ENCODE results near the gene PPFIA2.
A peak's percentile ranks its signal among the peaks of the same experiment; 100 is the strongest.

Gene PPFIA2

DNA sequence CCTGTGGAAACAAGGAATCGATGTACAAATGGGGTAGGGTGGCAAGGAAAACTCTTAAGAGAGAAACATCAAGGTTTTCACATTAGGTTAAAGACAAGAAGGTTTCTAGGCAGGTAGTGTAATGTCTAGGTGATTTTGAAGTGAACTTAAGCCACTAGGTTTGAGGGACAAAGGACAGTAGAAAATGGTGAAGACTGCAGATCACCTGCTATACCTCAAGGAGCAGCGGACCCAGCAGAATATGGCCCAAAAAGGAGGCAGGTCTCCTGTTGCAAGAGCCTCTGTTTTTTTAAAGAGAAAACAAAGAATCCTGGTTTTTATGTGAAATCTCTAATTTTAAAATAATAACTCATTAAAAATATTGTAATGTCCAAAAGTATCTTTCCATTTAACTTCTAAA, 503.2 kb downstream of the PPFIA2 start:
- no peak for DNase-seq

DNA sequence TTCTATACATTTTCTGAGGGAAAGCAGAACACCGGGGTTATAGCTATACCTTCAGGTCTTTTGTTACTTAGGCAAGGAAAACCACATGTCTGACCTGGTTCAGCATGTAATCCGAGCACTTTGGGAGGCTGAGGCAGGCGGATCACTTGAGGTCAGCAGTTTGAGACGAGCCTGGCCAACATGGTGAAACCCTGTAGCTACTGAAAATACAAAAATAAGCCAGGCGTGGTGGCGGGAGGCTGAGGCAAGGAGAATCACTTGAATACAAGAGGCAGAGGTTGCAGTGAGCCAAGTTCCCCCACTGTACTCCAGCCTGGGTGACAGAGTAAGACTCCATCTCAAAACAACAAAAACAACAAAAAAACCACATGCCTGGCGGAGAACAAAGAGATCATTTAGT, 503.7 kb downstream of the PPFIA2 start:
- no peak for DNase-seq

DNA sequence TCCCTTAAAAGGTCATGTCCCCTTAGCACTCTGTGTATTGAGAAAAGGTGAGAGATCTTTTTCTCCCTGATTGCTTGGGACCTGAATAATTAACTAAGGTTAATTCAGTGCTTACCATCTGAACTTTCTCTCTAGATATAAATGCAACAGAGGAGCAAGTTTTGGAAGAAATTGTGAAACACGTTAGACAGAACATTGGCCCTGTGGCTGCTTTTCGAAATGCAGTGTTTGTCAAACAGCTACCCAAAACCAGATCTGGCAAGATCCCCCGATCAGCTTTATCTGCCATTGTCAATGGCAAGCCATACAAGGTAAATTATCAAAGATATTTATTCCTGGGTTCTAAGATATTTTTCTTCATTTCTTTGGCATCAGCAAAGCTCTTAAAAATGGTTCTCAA, 505.8 kb downstream of the PPFIA2 start:
- DNase-seq = no peak

DNA sequence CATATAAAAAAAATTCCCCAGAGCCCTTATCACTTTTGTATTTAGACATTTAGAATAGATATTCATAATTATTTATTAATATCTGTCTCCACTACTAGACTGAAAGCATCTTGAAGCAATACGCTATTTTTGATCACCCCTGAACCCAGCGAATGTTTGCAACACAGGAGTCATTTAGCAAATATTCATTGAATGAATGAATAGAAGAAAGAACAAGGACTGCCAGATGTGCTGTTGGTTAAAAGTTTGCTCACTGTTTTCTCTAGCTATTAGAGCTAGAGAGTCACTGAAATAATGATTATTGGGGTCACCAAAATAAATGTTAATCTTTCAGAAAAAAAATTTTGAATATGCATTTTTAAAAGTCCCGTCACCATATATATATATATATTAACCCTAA, 506.9 kb downstream of the PPFIA2 start:
- no peak for DNase-seq

DNA sequence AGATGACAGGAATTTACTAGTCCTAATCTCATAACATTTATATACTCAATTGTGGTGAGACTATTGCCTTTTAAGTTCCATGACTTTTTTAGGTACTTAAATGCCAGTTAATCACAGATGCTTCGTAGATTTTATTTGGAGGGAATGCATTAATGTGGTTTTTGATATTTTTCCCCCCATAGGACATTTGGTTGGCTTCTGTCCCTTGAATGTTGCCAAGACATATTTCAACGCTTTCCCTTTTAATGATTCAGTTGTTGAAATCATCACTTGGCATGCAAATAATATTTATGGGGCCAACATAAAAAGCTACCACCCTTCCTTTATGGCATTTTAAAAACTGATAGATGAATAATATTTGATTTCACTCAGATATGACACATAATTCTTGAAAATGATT, 509.2 kb downstream of the PPFIA2 start:
- DNase-seq = peak; percentile 61 to 73

DNA sequence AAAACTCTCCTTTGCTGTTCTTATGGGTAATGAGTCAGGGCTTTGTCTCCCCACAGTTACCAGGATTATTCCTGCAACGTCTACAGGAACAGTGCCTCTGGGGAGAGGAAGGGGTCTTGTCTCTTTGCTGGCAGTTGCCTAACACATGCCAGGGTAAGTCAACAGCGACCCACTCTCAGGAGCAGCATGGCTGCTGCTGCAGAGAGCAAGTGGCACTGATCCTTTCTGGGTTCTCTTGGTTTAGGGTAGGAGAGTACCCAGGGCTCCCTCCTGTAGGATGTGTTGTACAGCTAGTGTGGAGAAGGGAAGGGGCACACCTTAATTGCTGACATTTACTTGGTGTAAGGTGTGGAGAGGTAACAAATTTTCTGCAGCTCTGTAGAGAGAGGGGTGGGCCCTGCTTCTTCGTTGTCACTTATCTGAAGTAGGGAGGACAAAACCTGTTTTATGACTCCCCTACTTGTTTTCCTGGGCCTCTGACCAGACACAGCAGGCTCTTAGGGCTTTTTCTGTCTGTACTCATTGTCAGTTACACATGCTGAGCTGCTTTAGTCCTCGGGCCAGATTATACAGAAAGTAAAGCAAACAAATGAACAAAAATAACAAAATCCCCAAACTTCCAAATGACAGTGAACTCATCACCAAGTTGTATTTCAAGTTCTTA, 513.1 kb downstream of the PPFIA2 start:
- DNase-seq = no peak

DNA sequence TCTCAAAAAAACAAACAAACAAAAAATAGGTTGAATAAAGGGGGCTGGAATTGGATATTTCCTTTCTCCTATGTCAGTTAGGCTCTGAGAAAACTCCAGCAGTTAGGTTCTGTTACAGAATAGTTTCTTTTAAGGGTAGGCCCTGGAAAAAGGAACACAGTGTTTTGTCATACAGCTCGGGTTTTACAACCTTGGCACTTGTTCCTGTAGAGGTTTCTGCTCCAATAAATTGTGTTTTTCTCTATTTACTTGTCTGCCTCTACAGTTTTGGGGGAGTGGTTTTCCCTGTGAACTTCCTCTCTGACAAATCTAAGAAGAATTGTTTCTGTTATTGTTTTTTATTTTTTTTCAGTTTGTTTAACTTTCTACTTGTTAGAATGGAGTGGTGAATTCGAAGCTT, 513.7 kb downstream of the PPFIA2 start:
- no peak for DNase-seq

DNA sequence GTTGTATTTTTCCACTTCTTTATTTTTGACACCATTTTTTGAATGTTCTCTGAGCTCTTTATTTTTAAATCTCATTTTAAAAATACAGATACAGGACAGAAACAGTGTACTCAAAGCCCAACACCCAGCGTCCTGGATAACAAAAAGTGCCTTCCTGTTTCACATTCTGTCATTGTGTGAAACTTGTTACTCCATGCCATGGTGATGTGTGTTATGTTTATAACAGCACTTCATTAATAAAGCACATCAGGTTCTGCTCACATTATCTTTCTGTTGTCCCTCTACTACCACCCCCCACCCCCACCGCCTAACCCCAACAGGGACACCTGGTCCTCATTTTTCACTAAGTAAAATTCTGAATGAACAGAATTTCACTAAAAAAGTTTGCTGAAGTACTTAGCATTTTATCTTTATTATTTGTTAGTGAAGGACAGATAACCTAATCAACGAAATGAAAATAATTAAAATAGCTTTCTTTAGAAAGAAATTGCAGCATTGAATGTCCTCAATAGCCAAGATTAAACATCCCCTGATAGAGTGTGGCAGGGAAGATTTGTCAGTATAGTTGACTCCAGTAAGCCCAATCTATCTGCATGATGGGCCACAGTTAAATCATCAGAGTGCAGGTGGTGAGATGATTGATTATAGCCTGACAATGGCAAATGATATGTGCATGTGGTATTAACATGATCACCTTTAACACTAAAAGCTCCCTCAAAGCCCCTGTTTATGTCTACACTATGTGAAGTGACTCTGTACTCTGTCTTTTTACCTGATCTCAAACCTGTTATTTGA, 527.4 kb downstream of the PPFIA2 start:
- DNase-seq = no peak

DNA sequence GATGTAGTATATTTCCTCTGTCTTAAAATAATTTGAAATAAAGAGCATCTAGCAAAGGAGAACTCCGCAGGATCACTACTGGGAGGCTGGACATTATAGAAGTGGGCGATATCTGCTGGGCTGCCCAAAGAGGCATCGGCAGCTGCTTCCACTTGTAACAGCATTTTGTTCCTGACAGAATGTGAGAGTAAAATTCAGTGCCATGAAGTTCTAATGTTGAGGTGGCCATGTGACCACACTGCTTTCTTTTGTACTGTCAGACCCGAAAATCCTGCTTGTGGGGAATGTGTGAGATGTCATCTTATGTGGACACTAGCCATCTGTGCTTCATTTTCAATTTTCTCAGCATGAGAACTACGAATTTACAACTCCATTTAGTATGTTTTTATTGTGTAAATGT, 529.4 kb downstream of the PPFIA2 start:
- no peak for DNase-seq

DNA sequence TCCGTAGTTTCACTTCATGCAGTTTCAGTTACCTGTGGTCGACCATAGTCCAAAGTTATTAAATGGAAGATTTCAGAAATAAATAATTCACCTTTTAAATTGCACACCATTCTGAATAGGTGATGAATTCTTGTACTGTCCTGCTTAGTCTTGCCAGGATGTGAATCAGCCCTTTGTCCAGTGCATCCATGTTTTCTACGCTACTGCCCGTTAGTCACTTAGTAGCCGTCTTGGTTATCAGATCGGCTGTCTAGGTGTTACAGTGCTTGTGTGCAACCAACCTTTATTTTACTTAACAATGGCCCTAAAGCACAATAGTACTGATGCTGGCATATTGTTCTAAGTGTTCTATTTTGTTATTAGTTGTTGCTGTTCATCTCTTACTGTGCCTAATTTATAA, 534.5 kb downstream of the PPFIA2 start:
- DNase-seq = no peak

DNA sequence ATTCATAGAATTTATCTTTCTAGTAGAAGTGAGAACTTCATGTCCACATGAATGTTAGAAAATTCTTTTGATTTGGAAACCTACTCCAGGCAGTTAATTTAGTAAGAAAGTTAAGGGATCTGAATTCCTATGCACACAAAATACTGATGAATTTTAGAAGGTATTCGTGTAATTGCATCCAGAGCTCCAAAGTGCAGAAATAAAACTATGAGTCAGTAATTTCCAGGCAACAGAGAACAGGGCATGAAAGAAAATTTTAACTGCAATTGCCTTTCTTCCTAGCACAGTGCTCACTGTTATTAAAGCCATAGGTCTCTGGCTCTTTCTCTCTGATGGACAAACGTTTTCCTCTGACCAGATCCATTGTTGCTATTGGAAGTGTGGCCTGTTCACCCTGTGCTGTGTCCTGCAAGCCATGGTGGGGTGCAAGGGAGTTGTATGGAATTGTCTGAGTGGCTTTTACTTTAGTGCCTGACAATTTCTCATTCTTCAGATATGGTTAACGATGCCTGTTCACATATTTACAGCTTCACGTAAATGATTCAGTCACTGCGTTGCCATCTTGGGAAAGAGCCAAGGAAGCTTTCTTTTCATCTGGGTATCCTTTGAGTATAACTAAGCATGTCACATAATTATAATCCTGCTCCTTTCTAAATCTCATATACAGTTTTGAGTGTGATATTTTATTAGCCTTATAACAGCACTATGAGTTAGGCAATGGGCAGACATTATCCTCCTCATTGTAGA, 536.1 kb downstream of the PPFIA2 start:
- no peak for DNase-seq

DNA sequence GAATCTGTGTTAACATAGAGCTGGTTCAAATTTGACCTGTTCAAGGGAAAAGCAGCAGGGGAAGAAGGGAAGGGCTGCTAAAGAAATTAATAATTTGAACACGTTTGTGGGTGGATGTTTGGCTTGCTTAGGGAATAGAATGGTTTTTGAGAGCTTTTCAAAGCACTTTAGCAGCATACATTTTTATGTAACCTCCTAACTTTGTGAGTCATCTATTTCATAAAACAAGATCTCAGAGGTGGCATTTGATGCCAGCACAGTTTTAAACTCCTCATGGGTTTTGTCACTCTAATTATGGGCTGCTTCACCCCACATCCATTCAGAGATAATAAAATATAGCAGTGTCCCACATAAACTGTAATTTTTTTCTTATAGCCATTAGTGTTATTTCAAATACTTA, 537.5 kb downstream of the PPFIA2 start:
- DNase-seq = no peak

DNA sequence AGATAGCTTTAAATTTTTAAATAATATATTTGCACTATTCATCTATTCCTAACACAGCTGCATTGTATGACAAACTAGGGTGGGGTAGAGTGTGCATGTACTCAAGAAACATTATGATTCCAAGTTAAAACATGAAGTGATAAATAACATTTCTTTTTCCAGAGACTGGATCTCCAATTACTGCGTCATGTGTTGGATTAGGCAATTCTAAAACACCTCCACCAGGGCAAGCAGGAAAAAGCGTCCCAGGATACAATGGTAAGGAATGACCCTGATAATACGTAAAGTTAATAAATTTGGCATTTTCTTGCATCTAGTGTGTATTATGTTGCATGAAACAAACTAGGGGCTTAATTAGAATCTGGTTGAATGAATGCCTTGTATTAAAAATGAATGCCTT, 542.4 kb downstream of the PPFIA2 start:
- DNase-seq = no peak

DNA sequence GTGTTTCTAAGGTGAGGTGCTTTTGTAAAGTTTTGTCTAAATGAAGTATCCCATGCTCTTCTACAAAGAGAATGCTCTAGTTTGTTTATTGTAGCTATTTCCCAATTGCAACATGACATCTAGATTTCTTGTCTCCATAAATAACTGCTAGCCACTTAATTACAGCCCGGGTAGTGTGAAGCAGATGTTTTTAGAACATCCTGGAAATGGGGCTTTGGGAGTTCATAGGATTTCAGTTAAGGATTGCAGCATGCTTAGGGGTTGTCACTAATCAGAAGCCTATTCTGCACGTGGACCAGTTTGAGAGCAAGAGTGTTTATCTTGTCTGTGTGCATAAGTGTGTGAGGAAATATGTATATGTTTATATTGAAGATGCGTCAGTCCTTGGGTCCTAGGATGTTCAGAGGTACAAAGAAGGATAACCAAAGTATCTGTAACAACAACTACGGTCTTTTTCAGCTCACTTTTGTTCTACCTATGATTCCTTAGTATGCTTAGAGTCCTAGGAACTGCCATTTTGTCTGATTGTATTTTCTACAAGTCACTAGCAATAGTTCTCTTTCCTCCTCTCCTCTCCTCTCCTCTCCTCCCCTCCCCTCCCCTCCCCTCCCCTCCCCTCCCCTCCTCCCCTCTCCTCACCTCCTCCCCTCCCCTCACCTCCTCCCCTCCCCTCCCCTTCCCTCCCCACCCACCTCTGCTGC, 546.0 kb downstream of the PPFIA2 start:
- DNase-seq = no peak

DNA sequence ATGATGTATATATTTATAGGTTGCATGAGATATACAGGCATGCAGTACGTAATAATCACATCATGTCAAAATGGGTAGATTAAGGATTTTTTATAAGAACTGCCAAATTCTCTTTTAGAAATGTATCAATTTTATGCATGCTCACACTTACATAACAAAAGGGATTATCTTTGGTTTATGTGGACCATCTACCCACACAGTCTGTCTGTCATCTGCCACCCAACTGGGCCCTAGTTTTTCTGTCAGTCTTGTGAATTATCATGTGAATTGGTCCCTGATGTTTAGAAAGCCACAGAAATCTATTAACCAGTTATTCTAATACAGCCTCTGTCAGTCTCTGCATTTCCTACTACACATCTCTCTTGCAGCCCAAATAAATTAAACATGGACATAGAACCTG, 547.8 kb downstream of the PPFIA2 start:
- no peak for DNase-seq

DNA sequence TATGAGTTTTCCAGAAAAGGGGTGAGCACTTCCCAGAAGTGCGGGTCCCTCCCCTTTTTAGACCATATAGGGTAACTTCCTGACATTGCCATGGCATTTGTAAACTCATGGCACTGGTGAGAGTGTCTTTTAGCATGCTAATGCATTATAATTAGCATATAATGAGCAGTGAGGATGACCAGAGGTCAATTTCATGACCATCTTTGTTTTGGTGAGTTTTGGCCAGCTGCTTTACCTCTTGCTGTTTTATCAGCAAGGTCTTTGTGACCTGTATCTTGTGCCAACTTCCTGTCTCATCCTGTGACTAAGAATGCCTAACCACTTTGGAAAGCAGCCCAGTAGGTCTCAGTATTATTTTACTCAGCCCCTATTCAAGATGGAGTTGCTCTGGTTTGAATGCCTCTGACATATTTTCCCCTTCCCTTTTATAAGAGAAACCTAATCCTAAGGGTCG, 549.4 kb downstream of the PPFIA2 start:
- DNase-seq = peak in 1 of 2 experiments; percentile 39

DNA sequence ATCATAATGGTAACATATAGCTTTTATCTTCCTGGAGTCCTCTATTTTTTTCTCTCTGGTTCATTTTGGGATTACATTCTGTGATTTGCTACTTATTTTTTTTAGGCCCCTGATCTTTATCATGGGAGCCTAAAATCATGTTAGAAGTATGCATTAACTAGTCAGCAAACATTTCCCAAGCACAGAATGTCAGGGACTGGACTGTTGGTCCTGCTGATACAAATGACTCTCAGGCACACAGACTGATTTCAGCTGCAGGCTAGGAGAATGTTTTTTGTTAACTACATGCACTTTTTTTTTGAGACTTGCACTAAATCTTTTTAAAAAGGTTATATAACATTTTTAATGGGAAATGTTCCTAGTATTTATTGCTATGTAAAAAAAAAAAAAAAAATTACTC, 550.1 kb downstream of the PPFIA2 start:
- DNase-seq = no peak

DNA sequence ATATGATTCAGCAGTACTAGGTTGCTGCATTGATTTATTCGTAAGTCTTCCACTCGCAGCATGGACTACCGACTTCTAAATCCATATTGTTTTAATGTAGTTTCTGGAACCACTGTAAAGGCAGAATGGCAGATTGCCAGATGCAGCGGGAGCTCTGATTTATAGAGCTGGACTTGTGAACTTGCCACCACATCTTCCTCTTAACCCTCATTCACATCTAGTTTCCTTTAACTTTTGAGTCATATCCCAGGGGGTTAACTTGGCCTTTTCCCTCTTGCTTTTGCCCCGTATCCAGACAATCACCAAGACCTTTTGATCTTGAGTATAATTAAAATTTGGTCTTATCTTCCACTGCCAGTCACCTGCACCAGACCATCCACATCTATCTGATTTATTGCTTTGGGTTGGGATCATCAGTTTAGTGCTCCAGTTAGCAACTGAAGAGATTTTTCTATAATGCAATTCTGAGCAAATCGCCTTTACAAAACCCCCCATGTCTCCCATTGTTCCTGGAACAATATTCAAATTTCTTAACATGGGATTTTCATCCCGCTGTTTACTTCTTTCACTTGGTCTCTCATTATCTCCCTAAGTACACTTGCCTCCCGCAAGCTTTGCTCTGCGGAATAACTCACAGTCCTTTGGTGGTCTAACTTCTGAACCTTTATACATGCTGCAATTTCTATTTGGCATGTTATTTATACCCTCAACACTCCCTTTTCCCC, 550.8 kb downstream of the PPFIA2 start:
- no peak for DNase-seq

Data from NCI-H446 (cell line).